Measurements from ENCODE around the gene METTL25. TPM values are rescaled to one million over a fixed set of nuclear protein-coding genes. Genes with fewer than 3 reads are reported as not detected.

Gene METTL25
- polyA plus RNA-seq, 10 donors = 6.1 to 11.8 (median 7.6) TPM

- DNase-seq = no peak
Observed at GRCh38 chr12:82461836-82462235, 103.5 kb downstream of the METTL25 start.

- no peak for DNase-seq
Observed at GRCh38 chr12:82468563-82468962, 110.2 kb downstream of the METTL25 start.

- DNase-seq = no peak
Observed at GRCh38 chr12:82470906-82471512, 112.7 kb downstream of the METTL25 start.

GRCh38 chr12:82473111-82473754, 114.9 kb downstream of the METTL25 start:
- DNase-seq = no peak

- no peak for DNase-seq
Observed at GRCh38 chr12:82474181-82474797, 116.0 kb downstream of the METTL25 start.

- no peak for DNase-seq
Observed at GRCh38 chr12:82474798-82475184, 116.5 kb downstream of the METTL25 start.

GRCh38 chr12:82475211-82475610, 116.9 kb downstream of the METTL25 start:
- no peak for DNase-seq

GRCh38 chr12:82476511-82476910, 118.2 kb downstream of the METTL25 start:
- no peak for DNase-seq

GRCh38 chr12:82479511-82479910, 121.2 kb downstream of the METTL25 start:
- no peak for DNase-seq

GRCh38 chr12:82480606-82481005, 122.3 kb downstream of the METTL25 start:
- DNase-seq = no peak

GRCh38 chr12:82481954-82482353, 123.6 kb downstream of the METTL25 start:
- DNase-seq = no peak

GRCh38 chr12:82486524-82487235, 128.4 kb downstream of the METTL25 start:
- no peak for DNase-seq

- peak; percentile 6 to 74 (median 21) for DNase-seq
Observed at GRCh38 chr12:82504409-82504808, 146.1 kb downstream of the METTL25 start.

- DNase-seq = no peak
Observed at GRCh38 chr12:82505150-82505549, 146.8 kb downstream of the METTL25 start.

- DNase-seq = peak in 2 of 3 donors; percentile 35 to 52
Observed at GRCh38 chr12:82507686-82508085, 149.4 kb downstream of the METTL25 start.

- DNase-seq = no peak
Observed at GRCh38 chr12:82510386-82510785, 152.1 kb downstream of the METTL25 start.

- DNase-seq = no peak
Observed at GRCh38 chr12:82514880-82515279, 156.6 kb downstream of the METTL25 start.

GRCh38 chr12:82515652-82516051, 157.3 kb downstream of the METTL25 start:
- no peak for DNase-seq

- DNase-seq = no peak
Observed at GRCh38 chr12:82517027-82517426, 158.7 kb downstream of the METTL25 start.

- no peak for DNase-seq
Observed at GRCh38 chr12:82517808-82518207, 159.5 kb downstream of the METTL25 start.

- DNase-seq = no peak
Observed at GRCh38 chr12:82519510-82519909, 161.2 kb downstream of the METTL25 start.

GRCh38 chr12:82522285-82522684, 164.0 kb downstream of the METTL25 start:
- DNase-seq = no peak

GRCh38 chr12:82522762-82523161, 164.4 kb downstream of the METTL25 start:
- DNase-seq = no peak
